Measurements from ENCODE around the gene C2orf80.
A peak's percentile ranks its signal among the peaks of the same experiment; 100 is the strongest.
"Not testable (repeated sequence)": the region's sequence is repeated elsewhere in the genome, so short reads cannot be mapped to it uniquely, and the experiment has no call there.

The C2orf80 gene

DNA sequence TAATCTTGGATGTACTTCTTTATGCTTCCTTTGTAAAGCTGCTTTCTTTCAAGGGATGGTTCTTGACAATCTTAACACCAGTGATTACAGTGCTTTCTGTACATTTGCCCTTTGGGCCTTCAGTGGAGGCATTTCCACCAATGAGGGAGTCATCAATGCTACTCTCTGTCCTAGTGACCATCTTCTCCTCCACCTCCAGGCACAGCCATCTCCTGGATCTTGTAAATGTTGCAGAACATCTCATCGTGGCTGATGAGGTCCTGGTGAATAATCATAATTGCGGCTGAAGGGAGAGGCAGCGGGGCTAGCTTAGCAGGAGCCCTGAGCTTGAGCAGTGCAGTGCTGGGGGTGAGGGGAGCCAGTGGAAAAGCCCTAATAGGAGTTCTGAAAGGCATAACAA lies 32.5 kb upstream of the C2orf80 start:
- Mint-ChIP-seq H3K36me3 (ENCODE audit: low read depth) (no peaks in the 10 kb centered on the region), H3K4me3 (no peak overlapping the region), H3K27me3 (ENCODE audit: low read depth, poor library complexity) (peaks cover 4% of the 10 kb centered on the region), H3K4me1 (peaks cover 5% of the 10 kb centered on the region), H3K27ac (no peak overlapping the region), H3K9me3 (peaks cover 4% of the 10 kb centered on the region)
- no peak for DNase-seq
- no peak for TF ChIP-seq CTCF (IDR thresholded peaks at IDR 0.05)

GRCh38 chr2:208221873-208222272 lies 32.0 kb upstream of the C2orf80 start:
- H3K36me3 Mint-ChIP-seq (ENCODE audit: low read depth); DNase-seq; H3K9me3 Mint-ChIP-seq; H3K4me3 Mint-ChIP-seq; H3K27ac Mint-ChIP-seq; H3K27me3 Mint-ChIP-seq (ENCODE audit: low read depth, poor library complexity); H3K4me1 Mint-ChIP-seq: not testable (repeated sequence)

GRCh38 chr2:208210688-208211451 lies 21.0 kb upstream of the C2orf80 start:
- TF ChIP-seq CTCF (IDR thresholded peaks at IDR 0.05): no peak
- Mint-ChIP-seq H3K27me3 (ENCODE audit: low read depth, poor library complexity) (peaks cover 3% of the 10 kb centered on the region), H3K27ac (no peak overlapping the region)

GRCh38 chr2:208208335-208209085 lies 18.7 kb upstream of the C2orf80 start:
- Mint-ChIP-seq H3K4me1 (peaks cover 10% of the 10 kb centered on the region), H3K9me3 (no peaks in the 10 kb centered on the region), H3K36me3 (ENCODE audit: low read depth) (no peaks in the 10 kb centered on the region), H3K27me3 (ENCODE audit: low read depth, poor library complexity) (peaks cover 3% of the 10 kb centered on the region), H3K27ac (no peak overlapping the region), H3K4me3 (no peak overlapping the region)
- no peak for DNase-seq
- TF ChIP-seq CTCF (IDR thresholded peaks at IDR 0.05): no peak

More at GRCh38 chr2:208210688-208211451, 21.0 kb upstream of the C2orf80 start:
- H3K9me3 Mint-ChIP-seq: no peaks in the 10 kb centered on the region
- H3K36me3 Mint-ChIP-seq (ENCODE audit: low read depth): no peaks in the 10 kb centered on the region
- DNase-seq: no peak
- no peaks in the 10 kb centered on the region for H3K4me1 Mint-ChIP-seq
- no peak overlapping the region for H3K4me3 Mint-ChIP-seq

DNA sequence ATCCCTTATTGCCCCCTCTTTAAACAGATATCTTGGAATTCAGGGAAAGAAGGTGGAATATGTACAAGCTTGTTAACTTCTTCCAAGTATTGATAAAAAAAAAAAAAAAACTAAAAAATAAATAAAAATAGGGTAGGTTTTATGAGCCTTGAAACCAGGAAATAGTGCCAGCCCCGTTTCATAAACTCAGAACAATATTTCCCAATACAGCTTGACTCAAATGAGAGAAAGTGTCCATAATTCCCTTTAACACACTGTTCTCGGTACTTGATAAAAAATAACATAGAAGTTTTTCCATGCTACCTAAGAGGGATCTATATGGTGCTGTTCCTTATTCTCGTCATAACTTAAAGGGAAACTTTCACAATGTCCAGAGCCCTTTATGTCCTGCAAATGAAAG lies 17.9 kb upstream of the C2orf80 start:
- Mint-ChIP-seq H3K4me3 (no peak overlapping the region), H3K36me3 (ENCODE audit: low read depth) (no peaks in the 10 kb centered on the region), H3K4me1 (peaks cover 12% of the 10 kb centered on the region), H3K9me3 (no peaks in the 10 kb centered on the region), H3K27me3 (ENCODE audit: low read depth, poor library complexity) (peaks cover 3% of the 10 kb centered on the region), H3K27ac (no peak overlapping the region)
- DNase-seq: no peak
- no peak for TF ChIP-seq CTCF (IDR thresholded peaks at IDR 0.05)

DNA sequence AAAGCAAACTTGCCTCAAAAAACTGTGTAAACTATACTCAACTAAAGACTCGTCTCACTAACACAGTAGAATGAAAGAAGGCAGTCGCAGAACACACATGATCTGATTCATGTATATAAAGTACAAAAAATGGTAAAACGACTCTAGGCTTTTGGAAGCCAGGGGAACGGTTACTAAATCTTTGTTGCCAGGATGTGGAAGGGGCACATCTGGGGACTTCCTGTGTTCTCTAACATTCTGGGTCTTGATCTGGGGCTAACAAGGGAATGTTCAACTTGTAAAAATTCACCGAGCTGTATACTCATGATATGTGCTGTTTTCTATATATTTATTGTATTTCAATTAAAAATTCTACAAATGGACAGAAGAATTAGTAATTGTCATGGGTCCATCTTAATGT lies 14.3 kb upstream of the C2orf80 start:
- no peak for DNase-seq
- H3K4me1 Mint-ChIP-seq: peaks cover 16% of the 10 kb centered on the region
- peak overlapping the region; percentile 78 for H3K27ac Mint-ChIP-seq
- no peak overlapping the region for H3K4me3 Mint-ChIP-seq
- no peak for TF ChIP-seq CTCF (IDR thresholded peaks at IDR 0.05)
- H3K36me3 Mint-ChIP-seq (ENCODE audit: low read depth): no peaks in the 10 kb centered on the region
- no peaks in the 10 kb centered on the region for H3K9me3 Mint-ChIP-seq
- peaks cover 4% of the 10 kb centered on the region for H3K27me3 Mint-ChIP-seq (ENCODE audit: low read depth, poor library complexity)
